GM13976 (cell line): ENCODE measurements around the gene WWOX.

Experiments
- DNase-seq: peaks from one replicate; pipeline ENCODE4 v3.0.0; 2012; ENCODE audit warnings: low spot score
- CTCF ChIP-seq: IDR thresholded peaks from 2 replicates; pipeline ENCODE4 v1.5.1; 2012; ENCODE audit warnings: borderline replicate concordance, mild to moderate bottlenecking; ENCODE audit not compliant: insufficient read depth; ENCODE audit errors: extremely low read depth, missing control alignments, control extremely low read depth
- in situ Hi-C: fragments of 300-500 bp; cut with MboI; formaldehyde crosslinking; loops from one replicate; pipeline ENCODE4 v1.12.0; 2022; ENCODE audit warnings: low sequenced_read_pairs, mixed read lengths, inconsistent platforms; ENCODE audit not compliant: unreplicated experiment

The WWOX gene

GRCh38 chr16:78666318-78666717 is 566.9 kb downstream of the WWOX start:
- no peak for DNase-seq
- no peak for TF ChIP-seq CTCF
- in situ Hi-C loops: no loop called here

- in situ Hi-C loops: no loop called here
- no peak for TF ChIP-seq CTCF
- no peak for DNase-seq
Observed at GRCh38 chr16:78667675-78668074, 568.2 kb downstream of the WWOX start.

- in situ Hi-C loops: no loop called here
- no peak for TF ChIP-seq CTCF
Observed at GRCh38 chr16:78668393-78668792, 568.9 kb downstream of the WWOX start.

GRCh38 chr16:78669994-78670393 is 570.5 kb downstream of the WWOX start:
- TF ChIP-seq CTCF: no peak
- no peak for DNase-seq
- in situ Hi-C loops: no loop called here

More at GRCh38 chr16:78668393-78668792, 568.9 kb downstream of the WWOX start:
- no peak for DNase-seq

- no peak for TF ChIP-seq CTCF
- no peak for DNase-seq
- in situ Hi-C loops: no loop called here
Observed at GRCh38 chr16:78672779-78673556, 573.5 kb downstream of the WWOX start.

- no peak for DNase-seq
- in situ Hi-C loops: no loop called here
- no peak for TF ChIP-seq CTCF
Observed at GRCh38 chr16:78673884-78674283, 574.4 kb downstream of the WWOX start.
